Measurements from ENCODE around the gene TBXAS1. TPM values are rescaled to one million over a fixed set of nuclear protein-coding genes. Genes with fewer than 3 reads are reported as not detected.

Gene TBXAS1
- total RNA-seq, 4 donors from 2014 or later: 0.41 to 5.2 (median 3.3) TPM

GRCh38 chr7:139958599-139959284 is 129.7 kb downstream of the TBXAS1 start:
- Histone ChIP-seq H3K27ac (no peak overlapping the region), H3K27me3 (no peaks in the 10 kb centered on the region), H3K4me3 (no peak overlapping the region), H3K9me3 (no peaks in the 10 kb centered on the region), H3K4me1 (no peaks in the 10 kb centered on the region), H3K36me3 (no peaks in the 10 kb centered on the region)
- TF ChIP-seq POLR2A (IDR thresholded peaks at IDR 0.05) (no peak), CTCF (IDR thresholded peaks at IDR 0.05 in 4 of 5, conservative IDR thresholded peaks at IDR 0.05 in 1 of 5) (no peak)
- intact Hi-C loops (cut with DNase I; ENCODE audit: low total_unique reads) (no loop called here), in situ Hi-C loops (cut with MboI; ENCODE audit: low sequenced_read_pairs in 4 of 4) (no loop called here)
- ATAC-seq (peak in 1 of 2 donors; percentile 53), DNase-seq (no peak)

DNA sequence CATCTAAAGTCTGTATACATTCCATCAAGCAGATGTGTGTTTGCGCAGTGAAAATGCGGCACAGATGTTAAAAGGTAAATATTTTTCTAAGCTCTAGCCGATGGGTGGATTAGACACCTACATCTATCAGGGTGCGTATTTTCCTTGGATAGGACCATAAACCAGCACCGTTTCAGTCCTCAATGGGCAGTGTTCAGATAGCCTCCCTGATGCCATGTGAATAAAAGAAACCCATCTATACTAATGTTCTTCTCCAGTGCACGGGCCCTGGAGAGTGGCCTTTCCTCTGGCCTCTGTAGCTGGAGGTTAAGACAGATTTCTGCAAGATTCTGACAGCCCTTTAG is 130.2 kb downstream of the TBXAS1 start:
- no peak overlapping the region for H3K27ac ChIP-seq
- intact Hi-C loops (cut with DNase I; ENCODE audit: low total_unique reads): no loop called here
- H3K4me3 ChIP-seq: no peak overlapping the region
- ATAC-seq (no peak), DNase-seq (no peak)
- H3K9me3 ChIP-seq: no peaks in the 10 kb centered on the region
- no peaks in the 10 kb centered on the region for H3K27me3 ChIP-seq
- TF ChIP-seq POLR2A (IDR thresholded peaks at IDR 0.05): no peak
- TF ChIP-seq CTCF (IDR thresholded peaks at IDR 0.05 in 4 of 5, conservative IDR thresholded peaks at IDR 0.05 in 1 of 5): no peak
- no peaks in the 10 kb centered on the region for H3K4me1 ChIP-seq
- H3K36me3 ChIP-seq: no peaks in the 10 kb centered on the region
- in situ Hi-C loops (cut with MboI; ENCODE audit: low sequenced_read_pairs in 4 of 4): no loop called here

GRCh38 chr7:139959718-139960117 is 130.7 kb downstream of the TBXAS1 start:
- no peak for TF ChIP-seq CTCF (IDR thresholded peaks at IDR 0.05 in 4 of 5, conservative IDR thresholded peaks at IDR 0.05 in 1 of 5)
- TF ChIP-seq POLR2A (IDR thresholded peaks at IDR 0.05): no peak
- Histone ChIP-seq H3K4me3 (no peak overlapping the region), H3K36me3 (no peaks in the 10 kb centered on the region), H3K27ac (no peak overlapping the region), H3K27me3 (no peaks in the 10 kb centered on the region), H3K9me3 (no peaks in the 10 kb centered on the region), H3K4me1 (no peaks in the 10 kb centered on the region)
- intact Hi-C loops (cut with DNase I; ENCODE audit: low total_unique reads) (no loop called here), in situ Hi-C loops (cut with MboI; ENCODE audit: low sequenced_read_pairs in 4 of 4) (no loop called here)
- DNase-seq (no peak), ATAC-seq (no peak)

DNA sequence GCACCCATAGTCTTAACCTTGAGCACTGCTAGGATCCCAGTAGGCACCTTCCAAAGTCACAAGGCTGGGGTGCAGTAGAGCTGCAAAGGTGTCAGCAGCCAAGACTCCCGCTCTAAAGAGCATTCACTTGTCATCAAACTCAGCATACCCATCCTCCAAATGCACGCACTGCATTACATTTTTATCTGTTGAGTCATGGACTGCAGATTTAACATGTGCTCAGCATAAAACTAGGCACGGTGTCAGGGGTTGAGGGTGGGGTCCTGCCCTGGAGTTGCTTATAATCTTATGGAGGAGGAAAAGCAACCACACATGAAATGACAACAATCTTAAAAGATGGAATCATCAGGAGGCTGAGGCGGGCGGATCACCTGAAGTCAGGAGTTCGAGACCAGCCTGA is 131.1 kb downstream of the TBXAS1 start:
- H3K36me3 ChIP-seq: no peaks in the 10 kb centered on the region
- in situ Hi-C loops (cut with MboI; ENCODE audit: low sequenced_read_pairs in 4 of 4): no loop called here
- H3K27ac ChIP-seq: no peak overlapping the region
- no peaks in the 10 kb centered on the region for H3K27me3 ChIP-seq
- no peak for DNase-seq
- no peaks in the 10 kb centered on the region for H3K4me1 ChIP-seq
- no peak for ATAC-seq
- TF ChIP-seq CTCF (IDR thresholded peaks at IDR 0.05 in 4 of 5, conservative IDR thresholded peaks at IDR 0.05 in 1 of 5): no peak
- TF ChIP-seq POLR2A (IDR thresholded peaks at IDR 0.05): no peak
- no peak overlapping the region for H3K4me3 ChIP-seq
- H3K9me3 ChIP-seq: no peaks in the 10 kb centered on the region
- intact Hi-C loops (cut with DNase I; ENCODE audit: low total_unique reads): no loop called here

All from gastrocnemius medialis (tissue), 4 donors.